HG02943 (cell line): ENCODE measurements around the gene RANBP3.

Source experiments
- ATAC-seq: cut with Tn5 transposase; IDR thresholded peaks from one replicate; pipeline ENCODE4 v1.9.1; 2021; ENCODE audit warnings: mild to moderate bottlenecking, low read depth, moderate library complexity; ENCODE audit not compliant: unreplicated experiment

The RANBP3 gene

DNA sequence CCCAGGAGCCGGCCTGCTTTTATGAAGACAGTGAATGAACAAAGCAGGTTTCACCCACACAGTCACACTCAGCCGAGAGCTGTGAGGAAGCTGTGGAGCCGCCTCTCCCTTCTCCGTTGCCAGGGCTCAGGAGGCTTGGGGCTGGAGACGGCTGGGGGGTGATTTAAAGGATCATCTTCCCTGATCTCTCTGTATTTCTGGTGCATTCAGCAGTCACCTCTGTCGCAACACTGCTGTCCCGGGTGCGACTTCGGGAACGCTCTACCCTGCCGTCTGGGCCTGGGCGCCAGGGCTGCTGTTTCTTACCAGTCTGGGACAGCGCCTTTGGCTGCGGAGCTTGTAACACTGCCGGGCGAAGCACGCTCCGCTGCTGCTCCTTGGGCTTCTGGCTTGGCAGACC is 45.8 kb downstream of the RANBP3 start:
- ATAC-seq = no peak

DNA sequence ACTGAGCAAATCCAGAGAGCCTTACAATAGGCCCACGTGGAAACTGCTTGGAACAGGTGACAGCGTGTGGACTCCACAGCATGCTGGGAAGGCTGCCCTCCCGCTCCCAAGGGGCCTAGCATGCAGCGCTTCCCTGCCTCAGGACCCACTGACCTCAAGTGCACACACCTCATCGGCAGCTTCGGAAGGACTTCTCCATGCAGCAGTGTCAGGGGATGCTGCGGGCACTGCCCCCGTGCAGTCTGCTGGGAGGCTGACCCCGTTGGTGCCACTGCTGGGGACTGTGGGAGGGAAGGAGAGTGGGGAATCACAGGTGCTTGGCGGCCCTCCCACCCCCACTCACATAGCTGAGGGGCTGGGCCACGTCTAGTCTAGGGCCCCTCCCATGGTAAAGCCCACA is 46.7 kb downstream of the RANBP3 start:
- no peak for ATAC-seq

DNA sequence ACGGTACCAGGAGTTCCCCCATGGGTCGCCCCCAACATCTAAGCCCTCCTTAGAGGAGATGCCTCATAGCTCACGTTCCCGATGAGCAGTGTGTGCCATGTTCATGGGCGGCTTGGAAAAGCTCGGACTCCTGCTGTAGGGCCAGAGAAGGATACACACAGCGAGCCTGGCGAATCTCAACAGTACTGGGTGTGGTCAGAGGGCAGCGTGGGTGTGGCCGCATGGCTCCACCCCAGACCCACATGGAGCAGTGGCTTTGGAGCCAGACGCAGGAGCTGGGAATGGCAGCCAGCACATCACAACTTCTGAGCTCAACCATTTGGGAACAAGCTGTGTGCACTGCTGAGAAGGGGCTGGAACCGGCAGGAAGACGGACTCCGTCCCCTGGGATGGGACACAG is 48.3 kb downstream of the RANBP3 start:
- no peak for ATAC-seq

DNA sequence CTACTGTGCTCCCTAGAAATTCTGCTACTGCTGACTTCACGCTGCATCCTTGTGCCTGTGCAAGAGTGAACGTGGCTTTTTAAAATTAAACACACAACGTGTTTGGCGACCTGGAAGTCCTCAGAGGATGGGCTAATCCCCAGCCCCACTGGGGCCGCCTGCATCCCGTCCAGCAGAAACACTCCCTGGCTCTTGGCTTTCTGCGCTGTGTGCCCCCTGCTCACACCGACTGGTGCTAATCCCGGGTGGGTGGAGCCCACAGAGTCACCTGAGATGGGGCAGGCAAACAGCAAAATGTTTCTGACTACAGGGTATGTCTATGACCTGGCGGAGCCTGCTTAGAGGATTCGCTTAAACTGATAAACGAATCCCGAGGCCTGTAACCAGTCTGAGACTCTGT is 48.8 kb downstream of the RANBP3 start:
- no peak for ATAC-seq

DNA sequence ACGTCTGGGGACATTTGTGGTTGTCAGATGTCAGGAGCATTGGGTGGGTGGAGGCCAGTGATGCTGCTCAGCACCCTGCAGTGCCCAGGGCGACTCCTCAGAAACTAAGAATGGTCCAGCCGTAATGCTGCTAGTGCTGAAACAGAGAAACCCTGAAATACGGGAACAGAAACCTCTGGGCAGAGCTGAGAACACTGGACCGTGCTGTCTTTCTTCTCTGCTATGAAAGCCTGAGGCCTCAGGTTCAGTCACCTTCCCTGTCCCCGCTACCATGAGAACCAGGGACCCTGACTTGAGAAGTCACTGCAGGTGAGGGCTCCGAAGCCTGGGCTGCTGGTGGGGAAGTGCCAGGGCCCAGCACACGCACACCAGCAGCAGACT is 50.5 kb downstream of the RANBP3 start:
- peak; percentile 71 for ATAC-seq

DNA sequence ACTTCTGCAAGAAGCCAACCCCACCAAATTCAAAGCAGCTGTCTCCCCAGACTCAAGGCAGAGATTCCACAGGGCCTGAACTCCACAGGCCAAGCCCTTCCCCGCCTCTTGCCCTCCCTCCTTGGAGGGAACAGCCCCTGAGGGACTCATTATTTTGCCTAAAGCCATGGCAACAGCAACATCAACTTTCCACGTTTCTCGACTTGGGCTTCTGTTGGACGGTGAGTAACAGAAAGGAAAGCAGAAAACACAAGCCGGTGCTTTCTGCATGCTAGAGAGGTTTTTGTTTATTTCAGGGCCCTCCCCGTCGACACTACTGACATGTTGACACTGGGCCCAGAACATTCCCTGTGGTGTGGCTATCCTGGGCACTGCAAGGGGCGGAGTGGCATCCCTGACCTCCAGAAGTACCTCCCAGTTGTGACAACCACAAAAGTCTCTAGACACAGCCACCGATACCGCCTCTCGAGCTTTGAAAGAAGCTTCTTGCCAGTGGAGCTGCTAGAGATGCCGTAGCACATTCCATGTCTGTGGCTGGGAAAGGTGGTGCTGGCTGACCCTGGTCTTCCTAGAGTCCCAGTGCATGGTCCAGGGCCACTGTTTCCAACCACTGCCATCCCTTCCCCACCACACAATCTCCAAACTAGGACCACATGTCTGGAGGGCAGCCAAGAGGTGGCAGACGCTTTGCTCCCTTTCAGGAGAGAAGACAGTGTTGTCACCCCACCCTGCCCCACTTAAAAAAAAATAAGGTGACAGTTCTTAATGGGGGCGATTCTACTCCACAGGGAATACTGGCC is 51.1 kb downstream of the RANBP3 start:
- no peak for ATAC-seq

DNA sequence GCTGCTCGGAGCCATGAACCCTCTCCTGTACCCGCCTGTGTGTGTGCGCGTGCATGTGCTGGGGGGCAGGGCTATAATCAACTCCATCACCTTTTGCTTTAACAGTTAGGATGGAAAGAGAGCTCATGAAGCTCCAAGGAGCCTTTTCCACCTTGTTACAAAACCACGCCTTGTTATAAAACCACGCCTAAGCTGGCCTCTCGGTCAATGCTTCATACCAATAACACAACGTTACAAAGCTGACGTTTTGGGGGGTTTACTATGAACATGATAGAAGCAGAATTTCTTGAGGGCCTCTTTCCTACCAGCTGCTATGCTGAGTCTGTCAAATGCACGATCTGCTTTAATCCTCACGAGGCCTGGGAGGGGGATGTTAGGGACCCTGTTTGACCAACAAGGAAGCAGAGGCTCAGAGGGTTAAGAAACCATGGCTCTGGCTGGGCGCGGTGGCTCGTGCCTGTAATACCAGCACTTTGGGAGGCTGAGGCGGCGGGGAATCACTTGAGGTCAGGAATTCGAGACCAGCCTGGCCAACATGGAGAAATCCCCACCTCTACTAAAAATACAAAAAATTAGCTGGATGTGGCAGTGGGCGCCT is 52.0 kb downstream of the RANBP3 start:
- no peak for ATAC-seq

DNA sequence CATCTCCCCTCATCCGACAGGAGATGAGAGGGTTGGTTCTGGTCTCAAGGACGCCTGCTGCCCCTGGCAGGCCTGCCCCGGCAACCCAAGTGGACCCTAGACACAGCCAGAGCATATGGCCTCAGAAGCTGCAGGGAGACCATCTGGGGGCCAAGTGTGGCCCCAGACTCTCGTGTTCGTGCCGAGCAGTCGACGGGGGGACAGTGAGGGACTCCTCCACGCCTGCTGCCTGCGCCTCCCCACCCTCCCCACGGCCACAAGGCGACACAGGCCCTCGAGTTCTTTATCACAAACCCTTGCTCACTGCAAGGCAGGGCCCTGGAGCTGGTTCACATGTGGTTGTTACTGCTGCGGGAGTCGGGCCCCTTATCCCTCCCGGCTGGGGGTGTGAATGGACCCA is 54.6 kb downstream of the RANBP3 start:
- no peak for ATAC-seq

DNA sequence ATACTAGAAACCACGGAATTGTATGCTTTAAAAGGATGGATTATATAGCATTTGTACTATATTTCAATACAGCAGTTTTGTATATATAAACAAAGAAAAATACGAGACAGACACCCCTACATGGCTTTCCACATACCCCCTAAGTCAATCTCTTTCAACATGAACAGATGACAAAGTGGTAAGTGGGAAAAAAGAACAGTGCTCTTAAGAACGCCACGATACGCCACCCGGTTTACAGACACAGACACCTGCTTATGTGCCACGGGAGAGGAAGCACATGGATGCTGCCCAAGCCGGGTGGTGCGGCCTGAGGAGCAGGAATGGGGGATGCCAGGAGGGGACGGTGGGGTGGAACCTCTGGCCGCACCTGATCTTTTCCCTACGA is 55.8 kb downstream of the RANBP3 start:
- ATAC-seq = no peak

DNA sequence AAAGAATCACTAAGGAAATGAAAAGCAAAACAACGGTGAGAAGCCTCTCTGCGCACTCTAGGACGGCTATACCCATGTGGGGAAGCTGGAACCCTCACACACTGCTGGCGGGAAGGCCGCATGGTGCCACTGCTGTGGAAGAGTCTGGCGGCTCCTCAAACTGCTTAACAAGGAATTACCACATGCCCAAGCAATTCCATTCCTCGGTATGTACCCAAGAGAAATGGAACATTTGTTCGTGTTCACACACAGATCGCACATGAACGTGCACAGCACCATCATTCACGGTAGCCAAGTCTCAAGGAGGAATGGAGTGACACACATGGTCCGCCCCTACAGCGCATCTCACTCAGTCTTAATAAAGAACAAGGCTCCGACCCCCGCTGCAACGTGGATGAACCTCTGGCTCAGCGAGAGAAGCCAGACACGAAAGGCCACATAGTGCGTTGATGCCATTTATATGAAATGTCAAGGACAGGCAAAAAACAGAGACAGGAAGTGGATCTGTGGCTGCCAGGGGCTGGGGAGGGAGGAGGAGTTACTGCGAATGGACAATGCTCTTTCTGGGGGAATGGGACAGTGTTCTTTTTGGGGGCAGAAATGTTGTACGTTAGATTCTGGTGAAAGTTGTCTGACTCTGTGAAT is 56.3 kb downstream of the RANBP3 start:
- ATAC-seq = no peak

DNA sequence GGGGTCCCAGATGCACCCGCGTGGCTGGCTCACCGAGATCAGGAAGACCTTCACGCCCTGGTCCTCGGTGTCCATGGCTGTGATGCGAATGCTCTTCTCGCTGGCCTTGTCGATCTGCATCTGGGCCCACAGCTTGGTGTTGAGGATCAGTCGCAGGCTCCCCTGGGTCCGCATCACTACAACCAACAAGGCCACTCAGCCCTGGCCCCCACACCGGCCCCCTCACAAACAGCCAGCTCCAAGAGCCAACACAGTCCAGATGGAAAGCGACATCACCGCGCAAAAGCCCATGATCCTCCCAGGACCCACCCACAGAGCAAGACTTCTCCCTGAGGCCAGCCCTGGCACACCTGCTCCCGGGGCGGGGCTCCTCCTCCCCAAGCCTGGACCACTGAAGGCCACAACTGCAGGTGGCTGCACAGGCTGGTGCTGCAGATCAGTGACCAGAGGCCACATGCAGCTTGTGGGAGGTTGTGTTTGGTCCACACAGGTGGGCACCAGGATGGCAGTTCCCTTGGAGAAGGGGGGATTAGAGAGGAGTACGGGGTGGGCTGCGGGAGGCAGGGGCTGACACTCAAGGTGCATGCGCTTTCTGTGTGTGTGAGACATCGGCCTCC is 59.4 kb downstream of the RANBP3 start:
- no peak for ATAC-seq

DNA sequence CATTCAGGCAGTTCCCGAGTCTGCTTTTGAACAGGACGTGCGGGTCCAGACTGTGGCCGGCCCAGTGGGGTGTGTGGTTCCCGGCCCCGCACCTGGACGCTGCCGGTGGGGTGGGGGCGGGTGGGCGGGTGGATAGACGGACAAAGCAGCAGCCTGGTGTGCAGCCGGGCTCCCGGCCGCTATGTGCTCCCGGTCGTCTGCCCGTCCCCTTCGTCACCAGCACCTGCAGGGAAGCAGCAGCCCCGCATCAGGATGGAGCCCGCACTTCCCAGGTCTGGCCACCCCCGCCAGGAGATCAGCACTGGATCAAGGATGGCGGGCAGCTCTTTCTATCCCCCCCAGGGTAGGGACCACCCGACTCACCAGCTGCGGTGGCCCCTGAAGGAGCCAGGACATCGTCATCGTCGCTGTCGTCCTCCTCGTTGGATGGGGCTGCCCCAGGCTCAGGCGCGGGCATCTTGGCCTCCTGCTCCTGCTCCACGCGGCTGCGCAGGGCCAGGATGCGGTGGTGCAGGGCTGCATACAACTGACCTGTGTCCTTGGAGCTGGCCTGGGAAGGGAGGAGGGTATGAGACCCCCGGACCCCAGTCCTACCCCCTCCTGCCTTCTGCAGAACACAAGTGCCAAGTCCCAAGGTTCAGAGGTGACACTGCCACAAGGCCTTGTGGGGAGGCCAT is 60.4 kb downstream of the RANBP3 start:
- no peak for ATAC-seq

DNA sequence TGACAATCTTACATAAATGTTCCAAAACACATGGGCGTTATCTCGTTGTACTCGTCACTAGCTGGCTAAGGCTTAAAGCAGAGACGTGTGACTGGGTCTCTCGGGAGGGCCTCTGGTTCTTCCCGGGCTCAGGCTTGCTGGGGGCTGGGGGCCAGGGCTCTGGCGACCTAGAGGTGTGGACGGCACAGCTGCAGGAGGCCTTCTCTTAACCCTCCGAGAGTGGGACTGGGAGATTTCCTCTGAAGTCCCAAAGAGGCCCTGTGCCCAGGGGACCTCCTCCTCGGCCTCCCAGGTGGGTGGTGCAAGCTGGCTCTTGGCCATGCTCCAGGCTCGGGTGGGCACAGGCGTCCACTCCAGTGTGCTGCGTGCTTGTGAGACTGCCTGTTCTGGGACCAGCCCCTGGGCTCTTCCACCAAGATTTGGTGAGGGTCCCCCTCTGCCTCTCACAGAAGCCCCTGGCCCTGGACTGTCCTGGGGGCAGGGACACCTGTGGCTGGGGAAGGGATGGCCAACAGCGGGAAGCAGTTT is 61.7 kb downstream of the RANBP3 start:
- no peak for ATAC-seq

DNA sequence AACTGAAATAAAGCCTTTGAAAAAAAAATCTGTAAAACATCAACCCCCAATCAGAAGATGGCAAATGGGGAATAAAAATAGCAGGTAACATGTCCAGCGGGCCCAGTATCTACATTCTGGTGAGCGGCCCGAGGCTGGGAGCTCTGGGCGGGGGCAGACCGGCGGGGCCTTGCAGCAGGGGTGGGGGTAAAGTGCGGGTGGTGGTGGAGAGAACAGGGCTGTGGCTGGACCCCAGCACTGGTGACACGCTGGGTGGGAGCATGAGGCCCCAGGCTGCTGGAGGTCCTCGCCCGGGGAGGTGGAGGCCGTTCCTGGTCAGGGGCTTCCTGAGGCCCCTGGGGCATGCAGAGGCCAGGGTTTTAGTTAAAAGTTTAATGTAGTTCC is 62.2 kb downstream of the RANBP3 start:
- no peak for ATAC-seq

DNA sequence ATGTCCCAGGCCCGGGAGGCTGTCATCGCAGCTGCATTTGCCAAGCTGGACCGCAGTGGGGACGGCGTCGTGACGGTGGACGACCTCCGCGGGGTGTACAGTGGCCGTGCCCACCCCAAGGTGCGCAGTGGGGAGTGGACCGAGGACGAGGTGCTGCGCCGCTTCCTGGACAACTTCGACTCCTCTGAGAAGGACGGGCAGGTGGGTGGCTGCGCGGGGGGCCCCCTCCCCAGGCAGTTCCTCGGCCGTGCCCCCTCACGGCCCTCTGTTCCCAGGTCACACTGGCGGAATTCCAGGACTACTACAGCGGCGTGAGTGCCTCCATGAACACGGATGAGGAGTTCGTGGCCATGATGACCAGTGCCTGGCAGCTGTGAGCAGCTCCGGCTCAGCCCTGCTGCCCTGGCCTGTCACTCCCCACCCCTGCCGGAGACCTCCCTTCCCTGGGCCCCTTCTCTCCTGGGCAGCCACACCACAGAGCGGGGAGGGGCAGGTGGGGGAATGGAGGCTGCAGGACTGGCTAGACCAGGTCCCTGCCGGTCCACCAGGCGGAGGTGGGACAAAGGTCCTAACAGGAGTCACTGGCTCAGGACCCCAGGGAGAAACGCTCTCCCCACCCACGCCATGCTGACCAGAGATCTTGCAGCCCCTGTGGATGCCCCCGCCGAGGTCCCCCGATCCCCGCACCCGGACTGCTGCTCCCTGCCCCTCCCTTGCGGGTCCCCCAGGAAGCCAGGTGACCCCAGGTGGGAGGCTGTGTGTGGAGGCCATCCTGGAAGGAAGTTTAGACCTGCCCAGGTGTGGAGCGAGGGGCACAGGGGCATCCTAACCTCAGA is 62.8 kb downstream of the RANBP3 start:
- no peak for ATAC-seq

DNA sequence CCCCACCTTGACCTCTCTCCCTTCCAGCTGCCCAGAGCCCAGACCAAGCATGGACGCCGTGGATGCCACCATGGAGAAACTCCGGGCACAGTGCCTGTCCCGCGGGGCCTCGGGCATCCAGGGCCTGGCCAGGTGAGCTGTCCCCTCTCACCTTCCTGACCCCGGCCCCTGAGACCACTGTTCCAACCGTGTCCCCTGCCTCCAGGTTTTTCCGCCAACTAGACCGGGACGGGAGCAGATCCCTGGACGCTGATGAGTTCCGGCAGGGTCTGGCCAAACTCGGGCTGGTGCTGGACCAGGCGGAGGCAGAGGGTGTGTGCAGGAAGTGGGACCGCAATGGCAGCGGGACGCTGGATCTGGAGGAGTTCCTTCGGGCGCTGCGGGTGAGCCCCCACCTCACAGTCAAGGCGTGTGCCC is 63.6 kb downstream of the RANBP3 start:
- ATAC-seq = no peak

DNA sequence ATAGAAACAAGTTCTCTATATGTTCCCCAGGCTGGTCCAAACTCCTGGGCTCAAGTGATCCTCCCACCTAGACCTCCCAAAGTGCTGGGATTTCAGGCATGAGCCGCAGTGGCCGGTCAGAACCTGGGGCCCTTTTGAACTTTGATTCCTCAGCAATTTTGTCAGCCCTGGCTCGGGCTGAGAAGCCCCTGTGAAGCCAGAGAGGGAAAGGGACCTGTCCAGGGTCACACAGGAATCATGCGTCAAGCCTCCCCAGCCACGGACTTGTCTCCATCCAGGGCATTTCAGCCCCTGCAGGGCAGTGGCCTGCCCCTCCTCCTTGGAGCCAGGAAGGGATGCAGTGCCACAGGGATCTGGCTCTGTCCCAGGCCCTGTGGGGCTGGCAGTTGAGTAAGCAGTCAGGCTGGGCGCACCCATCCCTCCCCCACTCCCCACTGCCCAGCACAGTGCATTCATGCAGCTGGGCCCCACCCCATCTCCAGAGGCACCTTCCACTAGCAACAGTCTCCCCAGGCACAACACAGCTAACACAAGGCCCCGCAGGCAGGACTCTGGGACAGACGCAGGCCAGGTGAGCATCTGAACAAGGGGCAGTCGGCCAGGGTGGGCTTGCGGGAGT is 64.1 kb downstream of the RANBP3 start, which contains the start of gene CAPS:
Gene CAPS, plus strand, starts transcription at position 516 of the 619 bp plus-strand sequence. CDS start 153 bp downstream, outside the sequence.
- ATAC-seq = no peak

DNA sequence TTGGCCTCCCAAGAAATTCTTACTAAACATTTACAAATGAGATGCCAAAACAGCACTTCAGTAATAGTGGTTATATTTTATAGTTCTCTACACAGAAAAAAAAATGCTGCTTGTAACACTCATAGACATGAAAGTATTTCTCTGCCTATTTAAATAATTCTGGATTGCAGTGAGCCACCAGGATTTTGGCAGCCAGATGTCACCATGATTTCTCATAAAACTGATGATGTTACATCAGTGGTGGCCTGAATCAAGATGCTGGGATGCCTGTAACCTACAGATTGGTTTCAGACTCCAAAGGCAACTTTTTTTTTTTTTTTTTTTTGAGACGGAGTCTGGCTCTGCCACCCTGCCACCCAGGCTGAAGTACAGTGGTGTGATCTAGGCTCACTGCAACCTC is 66.6 kb downstream of the RANBP3 start:
- no peak for ATAC-seq

DNA sequence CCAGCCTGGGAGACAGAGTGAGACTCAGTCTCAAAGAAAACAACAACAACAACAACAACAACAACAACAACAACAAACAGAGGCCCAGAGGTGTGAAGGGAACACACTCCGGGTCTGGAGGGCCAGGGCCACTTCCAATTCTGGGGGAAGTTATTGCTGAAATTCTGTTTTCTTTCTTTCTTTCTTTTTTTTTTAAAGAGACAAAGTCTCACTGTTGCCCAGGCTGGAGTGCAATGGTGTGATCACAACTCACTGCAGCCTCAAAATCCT is 67.4 kb downstream of the RANBP3 start:
- no peak for ATAC-seq
